IMR-90 (cell line): ENCODE data around the gene PARD3. TPM values are rescaled to one million over a fixed set of nuclear protein-coding genes. Genes with fewer than 3 reads are reported as not detected.

Experiments used
- ATAC-seq: fragments of 200-7000 bp; cut with Tn5 transposase; 2 replicates; pipeline ENCODE4 v1.9.1; 2020; ENCODE audit warnings: low read depth, mild to moderate bottlenecking, moderate library complexity
- BruUV-seq: library from RNA; stranded (reverse); fragments of 400-500 nt; replicated peaks from 2 replicates; lab custom pipeline; 2021; lab: Mats Ljungman, UMichigan
- CTCF ChIA-PET: fragments of 300-600 bp; formaldehyde crosslinking; extraction: SDS; loops from one replicate; lab custom pipeline; 2021; ENCODE audit warnings: antibody characterized with exemption; lab: Yijun Ruan, JAX
- POLR2A ChIA-PET: fragments of 300-600 bp; sonication (Branson Sonifier 250); formaldehyde crosslinking; loops from one replicate; lab custom pipeline; 2022; ENCODE audit warnings: antibody characterized with exemption; ENCODE audit not compliant: unreplicated experiment; lab: Charles Lee
- DNase-seq: peaks from one replicate; pipeline ENCODE4 v3.0.0; 2013
- H2AFZ ChIP-seq: replicated peaks from 2 replicates; pipeline ENCODE3; 2013; ENCODE audit warnings: low read length, mild to moderate bottlenecking; ENCODE audit not compliant: poor library complexity
- H2AK5ac ChIP-seq: 2 replicates; pipeline ENCODE4 v1.6.1; 2013; ENCODE audit warnings: low read depth, low read length, inconsistent platforms
- H2AK9ac ChIP-seq: replicated peaks from 2 replicates; pipeline ENCODE3; 2013; ENCODE audit warnings: mild to moderate bottlenecking, low read depth, low read length, moderate library complexity; ENCODE audit not compliant: poor library complexity
- H2BK120ac ChIP-seq: 2 replicates; pipeline ENCODE4 v1.6.1; 2013; ENCODE audit warnings: low read depth, low read length, inconsistent platforms
- H2BK15ac ChIP-seq: 3 replicates; pipeline ENCODE4 v1.6.1; 2013; ENCODE audit warnings: low read depth, low read length, inconsistent platforms
- H2BK20ac ChIP-seq: 2 replicates; pipeline ENCODE4 v1.6.1; 2013; ENCODE audit warnings: low read depth, mild to moderate bottlenecking, inconsistent platforms, low read length, moderate library complexity
- H2BK5ac ChIP-seq: 2 replicates; pipeline ENCODE4 v1.6.1; 2013; ENCODE audit warnings: mild to moderate bottlenecking, low read depth, low read length, inconsistent platforms; ENCODE audit not compliant: poor library complexity, severe bottlenecking
- H3K14ac ChIP-seq: replicated peaks from 2 replicates; pipeline ENCODE4 v1.6.1; 2013; ENCODE audit warnings: low read depth, low read length, inconsistent platforms
- H3K18ac ChIP-seq: 2 replicates; pipeline ENCODE4 v1.6.1; 2013; ENCODE audit warnings: low read depth, low read length, control low read depth
- H3K23ac ChIP-seq: 2 replicates; pipeline ENCODE4 v1.6.1; 2013; ENCODE audit warnings: low read depth, low read length, inconsistent platforms
- H3K27ac ChIP-seq: 2 replicates; pipeline ENCODE4 v1.5.1; 2013; ENCODE audit warnings: mild to moderate bottlenecking, control low read depth, low read length; ENCODE audit not compliant: insufficient read depth
- H3K27me3 ChIP-seq: 2 replicates; pipeline ENCODE4 v1.6.1; 2013; ENCODE audit warnings: low read length; ENCODE audit not compliant: control insufficient read depth, insufficient read depth
- H3K36me3 ChIP-seq: 2 replicates; pipeline ENCODE4 v1.6.1; 2013; ENCODE audit warnings: low read length, mixed read lengths; ENCODE audit not compliant: control insufficient read depth, insufficient read depth
- H3K4ac ChIP-seq: 2 replicates; pipeline ENCODE4 v1.6.1; 2013; ENCODE audit warnings: low read depth, low read length, inconsistent platforms
- H3K4me1 ChIP-seq: 2 replicates; pipeline ENCODE4 v1.6.1; 2013; ENCODE audit warnings: low read length, mixed read lengths; ENCODE audit not compliant: control insufficient read depth, insufficient read depth
- H3K4me2 ChIP-seq: 2 replicates; pipeline ENCODE4 v1.6.1; 2013; ENCODE audit warnings: low read depth, mild to moderate bottlenecking, control low read depth, low read length, moderate library complexity
- H3K4me3 ChIP-seq: 2 replicates; pipeline ENCODE4 v1.5.1; 2013; ENCODE audit warnings: low read depth, mild to moderate bottlenecking, control low read depth, low read length, moderate library complexity; ENCODE audit not compliant: insufficient read depth
- H3K56ac ChIP-seq: 2 replicates; pipeline ENCODE4 v1.6.1; 2013; ENCODE audit warnings: low read length, inconsistent platforms; ENCODE audit not compliant: insufficient read depth; ENCODE audit errors: extremely low read depth
- H3K79me1 ChIP-seq, 2 experiments: 2 replicates each; pipeline ENCODE4 v1.6.1; 2013; ENCODE audit warnings: low read length in 2 of 2, inconsistent platforms in 1 of 2, low read depth in 1 of 2
- H3K9ac ChIP-seq: 2 replicates; pipeline ENCODE4 v1.6.1; 2013; ENCODE audit warnings: low read depth, low read length, control low read depth
- H3K9me1 ChIP-seq: 2 replicates; pipeline ENCODE4 v1.6.1; 2013; ENCODE audit warnings: low read length, inconsistent platforms; ENCODE audit not compliant: insufficient read depth
- H3K9me3 ChIP-seq: 2 replicates; pipeline ENCODE4 v1.6.1; 2013; ENCODE audit warnings: low read length; ENCODE audit not compliant: control insufficient read depth, insufficient read depth
- H4K20me1 ChIP-seq: 2 replicates; pipeline ENCODE4 v1.6.1; 2013; ENCODE audit warnings: low read length, inconsistent platforms; ENCODE audit not compliant: insufficient read depth
- H4K5ac ChIP-seq: 2 replicates; pipeline ENCODE4 v1.6.1; 2013; ENCODE audit warnings: mild to moderate bottlenecking, low read depth, low read length, control low read depth
- H4K8ac ChIP-seq, 2 experiments: 2 replicates each; pipeline ENCODE4 v1.6.1; 2013; ENCODE audit warnings: low read depth in 2 of 2, low read length in 2 of 2, control low read depth in 1 of 2, inconsistent platforms in 1 of 2
- H4K91ac ChIP-seq: 2 replicates; pipeline ENCODE4 v1.6.1; 2013; ENCODE audit warnings: low read depth, low read length, inconsistent platforms; ENCODE audit not compliant: insufficient read depth
- BHLHE40 ChIP-seq: fragments of 150-350 bp; IDR thresholded peaks from 2 replicates; pipeline ENCODE4 v1.6.1; 2016; ENCODE audit warnings: mild to moderate bottlenecking, low read depth, low read length
- CEBPB ChIP-seq: IDR thresholded peaks from 2 replicates; pipeline ENCODE4 v1.6.1; 2012; ENCODE audit warnings: low read depth, low read length, improper control_type of control experiment
- CHD1 ChIP-seq: IDR thresholded peaks from 2 replicates; pipeline ENCODE4 v1.6.1; 2012; ENCODE audit warnings: low read depth, low read length, improper control_type of control experiment
- FOS ChIP-seq: fragments of 150-350 bp; IDR thresholded peaks from 2 replicates; pipeline ENCODE4 v1.6.1; 2016; ENCODE audit warnings: low read depth, low read length
- MAFK ChIP-seq: IDR thresholded peaks from 2 replicates; pipeline ENCODE4 v1.6.1; 2012; ENCODE audit warnings: low read depth, low read length, improper control_type of control experiment
- MAZ ChIP-seq: IDR thresholded peaks from 2 replicates; pipeline ENCODE4 v1.6.1; 2012; ENCODE audit warnings: low read depth, mild to moderate bottlenecking, low read length, improper control_type of control experiment, moderate library complexity, borderline replicate concordance
- MXI1 ChIP-seq: IDR thresholded peaks from 2 replicates; pipeline ENCODE4 v1.6.1; 2012; ENCODE audit warnings: low read depth, mild to moderate bottlenecking, low read length, moderate library complexity, borderline replicate concordance
- NFE2L2 ChIP-seq: fragments of 150-350 bp; IDR thresholded peaks from 2 replicates; pipeline ENCODE4 v1.6.1; 2016; ENCODE audit warnings: low read depth, mild to moderate bottlenecking, low read length
- POLR2A ChIP-seq: IDR thresholded peaks from 2 replicates; pipeline ENCODE4 v1.6.1; 2012; ENCODE audit warnings: mild to moderate bottlenecking, low read depth, low read length
- RAD21 ChIP-seq: IDR thresholded peaks from 2 replicates; pipeline ENCODE4 v1.6.1; 2012; ENCODE audit warnings: low read length, improper control_type of control experiment
- RCOR1 ChIP-seq: IDR thresholded peaks from 2 replicates; pipeline ENCODE4 v1.6.1; 2012; ENCODE audit warnings: mild to moderate bottlenecking, low read length, improper control_type of control experiment; ENCODE audit not compliant: insufficient replicate concordance
- RFX5 ChIP-seq: IDR thresholded peaks from 2 replicates; pipeline ENCODE4 v1.8.0; 2012; ENCODE audit warnings: low read depth, mild to moderate bottlenecking, low read length, moderate library complexity
- SMC3 ChIP-seq: fragments of 150-350 bp; IDR thresholded peaks from 2 replicates; pipeline ENCODE4 v1.6.1; 2016; ENCODE audit warnings: low read depth, mild to moderate bottlenecking, antibody characterized with exemption, low read length, moderate library complexity
- USF2 ChIP-seq: fragments of 150-350 bp; IDR thresholded peaks from 2 replicates; pipeline ENCODE4 v1.6.1; 2017; ENCODE audit warnings: mild to moderate bottlenecking, antibody characterized with exemption, low read length, low read depth
- WGBS, 2 experiments: methylation state at CpG; one replicate each; pipeline versions ENCODE4 v1.1.5 to v1.1.7; 2013; ENCODE audit warnings: missing lambda C conversion rate in 2 of 2; ENCODE audit not compliant: insufficient read length in 1 of 2; ENCODE audit errors: extremely low coverage in 2 of 2; 5-methylcytosine and 5-hydroxymethylcytosine counted together
- dilution Hi-C: fragments of 300-500 bp; cut with HindIII; formaldehyde crosslinking; loops from one replicate; pipeline ENCODE4 v1.14.3; 2018; ENCODE audit warnings: low sequenced_read_pairs; ENCODE audit not compliant: unreplicated experiment
- in situ Hi-C: fragments of 300-500 bp; cut with MboI; formaldehyde crosslinking; loops from 3 replicates; pipeline ENCODE4 v1.14.3; 2019; ENCODE audit warnings: low sequenced_read_pairs, inconsistent platforms, mixed read lengths
- intact Hi-C: fragments of 100-400 bp; cut with micrococcal nuclease; formaldehyde crosslinking; loops from 2 replicates; pipeline ENCODE4 v1.10.0; 2022
- polyA plus RNA-seq, 3 experiments: library from polyadenylated mRNA; depleted of rRNA; stranded (reverse); fragments of >200 nt; gene quantifications; 2 replicates each; pipeline ENCODE4 v1.2.3, GENCODE V29; 2012; ENCODE audit warnings: low replicate concordance in 1 of 3
- total RNA-seq: library from RNA; depleted of rRNA; stranded (reverse); fragments of >200 nt; gene quantifications from 2 replicates; pipeline ENCODE4 v1.2.3, GENCODE V29; 2012
- TF ChIP-seq, protein P1 (sequence below): fragments of 150-350 bp; IDR thresholded peaks from 2 replicates; pipeline ENCODE4 v1.6.1; 2016; ENCODE audit warnings: low read depth, mild to moderate bottlenecking, low read length, moderate library complexity, borderline replicate concordance
- TF ChIP-seq, protein P2 (sequence below): conservative IDR thresholded peaks from 2 replicates; pipeline ENCODE4 v1.5.1; 2012; ENCODE audit warnings: mild to moderate bottlenecking, low read depth, low read length, improper control_type of control experiment

Gene PARD3
- total and polyA plus RNA-seq, 2 of the 4 experiments (the other 2 are of a cell fraction) = 14.6 to 37.5 TPM

DNA sequence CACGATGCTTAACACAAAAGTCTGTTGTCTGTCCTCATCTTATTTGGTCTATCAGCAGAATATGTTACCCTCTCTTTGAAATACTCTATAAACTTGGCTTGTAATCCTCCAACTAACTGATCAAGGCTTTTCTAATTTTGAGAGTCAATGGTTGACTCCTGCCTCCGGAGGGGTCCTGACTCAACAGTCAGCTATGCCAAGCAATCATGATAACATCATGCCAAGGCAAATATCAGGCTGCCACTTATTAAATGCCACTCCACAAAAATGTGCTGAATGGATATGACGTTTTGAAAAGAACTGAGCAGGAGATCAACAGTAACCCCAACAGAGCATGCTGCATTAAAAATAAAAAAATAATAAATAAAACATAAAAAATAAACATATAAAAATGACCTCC, 116.1 kb downstream of the PARD3 start:
- intact Hi-C loops = no loop called here
- DNase-seq (peak; percentile 47), ATAC-seq (peak; percentile 50)
- Histone ChIP-seq H2BK15ac (no peak overlapping the region), H3K79me1 (peaks cover 37 to 57% of the 10 kb centered on the region in 2 experiments), H3K27ac (no peak overlapping the region), H3K4me1 (peaks cover 5% of the 10 kb centered on the region), H3K27me3 (no peaks in the 10 kb centered on the region), H3K4ac (no peak overlapping the region), H3K36me3 (no peaks in the 10 kb centered on the region), H3K14ac (no peak overlapping the region), H2AFZ (no peak overlapping the region), H4K5ac (no peak overlapping the region), H3K56ac (no peak overlapping the region), H2AK9ac (no peak overlapping the region), H3K9ac (no peak overlapping the region), H3K9me3 (no peaks in the 10 kb centered on the region), H2BK120ac (no peak overlapping the region), H3K18ac (no peak overlapping the region), H4K91ac (no peak overlapping the region), H3K23ac (no peak overlapping the region), H2BK20ac (no peak overlapping the region), H3K4me3 (no peak overlapping the region), H2AK5ac (no peak overlapping the region), H4K20me1 (no peaks in the 10 kb centered on the region; the same call in 1 of the 2 replicates), H4K8ac (no peak overlapping the region), H3K4me2 (no peak overlapping the region), H3K9me1 (peaks cover 12% of the 10 kb centered on the region; the same call in 1 of the 2 replicates), H2BK5ac (no peak overlapping the region)
- POLR2A ChIA-PET = no interaction called here
- TF ChIP-seq BHLHE40 (no peak), MAFK (no peak), FOS (no peak), MXI1 (no peak), NFE2L2 (no peak), RAD21 (no peak), MAZ (no peak), RFX5 (no peak), POLR2A (no peak), RCOR1 (no peak), CHD1 (no peak), SMC3 (no peak), CEBPB (no peak), USF2 (no peak)
- TF ChIP-seq, protein P1, sequence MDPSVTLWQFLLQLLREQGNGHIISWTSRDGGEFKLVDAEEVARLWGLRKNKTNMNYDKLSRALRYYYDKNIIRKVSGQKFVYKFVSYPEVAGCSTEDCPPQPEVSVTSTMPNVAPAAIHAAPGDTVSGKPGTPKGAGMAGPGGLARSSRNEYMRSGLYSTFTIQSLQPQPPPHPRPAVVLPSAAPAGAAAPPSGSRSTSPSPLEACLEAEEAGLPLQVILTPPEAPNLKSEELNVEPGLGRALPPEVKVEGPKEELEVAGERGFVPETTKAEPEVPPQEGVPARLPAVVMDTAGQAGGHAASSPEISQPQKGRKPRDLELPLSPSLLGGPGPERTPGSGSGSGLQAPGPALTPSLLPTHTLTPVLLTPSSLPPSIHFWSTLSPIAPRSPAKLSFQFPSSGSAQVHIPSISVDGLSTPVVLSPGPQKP = no peak
- TF ChIP-seq, protein P2, sequence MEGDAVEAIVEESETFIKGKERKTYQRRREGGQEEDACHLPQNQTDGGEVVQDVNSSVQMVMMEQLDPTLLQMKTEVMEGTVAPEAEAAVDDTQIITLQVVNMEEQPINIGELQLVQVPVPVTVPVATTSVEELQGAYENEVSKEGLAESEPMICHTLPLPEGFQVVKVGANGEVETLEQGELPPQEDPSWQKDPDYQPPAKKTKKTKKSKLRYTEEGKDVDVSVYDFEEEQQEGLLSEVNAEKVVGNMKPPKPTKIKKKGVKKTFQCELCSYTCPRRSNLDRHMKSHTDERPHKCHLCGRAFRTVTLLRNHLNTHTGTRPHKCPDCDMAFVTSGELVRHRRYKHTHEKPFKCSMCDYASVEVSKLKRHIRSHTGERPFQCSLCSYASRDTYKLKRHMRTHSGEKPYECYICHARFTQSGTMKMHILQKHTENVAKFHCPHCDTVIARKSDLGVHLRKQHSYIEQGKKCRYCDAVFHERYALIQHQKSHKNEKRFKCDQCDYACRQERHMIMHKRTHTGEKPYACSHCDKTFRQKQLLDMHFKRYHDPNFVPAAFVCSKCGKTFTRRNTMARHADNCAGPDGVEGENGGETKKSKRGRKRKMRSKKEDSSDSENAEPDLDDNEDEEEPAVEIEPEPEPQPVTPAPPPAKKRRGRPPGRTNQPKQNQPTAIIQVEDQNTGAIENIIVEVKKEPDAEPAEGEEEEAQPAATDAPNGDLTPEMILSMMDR = no peak
- dilution Hi-C loops = no loop called here
- CTCF ChIA-PET = no interaction called here
- in situ Hi-C loops = no loop called here
- 80% methylated on average over 1 of the region's 3 CpGs; no CpG with 5 or more reads in 1 of the 2 experiments for WGBS, 2 experiments
- no TSS peak for BruUV-seq
